Stimulated activated CD4-positive, alpha-beta T cell treated with anti-CD3 and anti-CD28 coated beads, Interleukin-2, amount 100 ng/mL, for 4 hours (primary cell): ENCODE results near the gene LDLRAD4.
A peak's percentile ranks its signal among the peaks of the same experiment; 100 is the strongest.

ENCODE experiments used
- DNase-seq: peaks from one replicate; pipeline ENCODE4 v3.0.0-alpha.2; 2020; ENCODE audit warnings: low read depth

The LDLRAD4 gene

GRCh38 chr18:13514558-13514957 lies 296.0 kb downstream of the LDLRAD4 start:
- DNase-seq: no peak

GRCh38 chr18:13516855-13517254 lies 298.3 kb downstream of the LDLRAD4 start:
- no peak for DNase-seq

GRCh38 chr18:13517369-13517768 lies 298.8 kb downstream of the LDLRAD4 start:
- no peak for DNase-seq

GRCh38 chr18:13518382-13518781 lies 299.8 kb downstream of the LDLRAD4 start:
- no peak for DNase-seq

GRCh38 chr18:13520306-13520705 lies 301.7 kb downstream of the LDLRAD4 start:
- no peak for DNase-seq

- DNase-seq: no peak
These were observed 302.2 kb downstream of the LDLRAD4 start for GRCh38 chr18:13520741-13521140.

GRCh38 chr18:13521418-13521817 lies 302.9 kb downstream of the LDLRAD4 start:
- DNase-seq: no peak

GRCh38 chr18:13522256-13522655 lies 303.7 kb downstream of the LDLRAD4 start:
- DNase-seq: no peak

GRCh38 chr18:13522861-13523660 lies 304.5 kb downstream of the LDLRAD4 start:
- DNase-seq: no peak

GRCh38 chr18:13524054-13524453 lies 305.5 kb downstream of the LDLRAD4 start:
- no peak for DNase-seq

- DNase-seq: no peak
These were observed 306.3 kb downstream of the LDLRAD4 start for GRCh38 chr18:13524811-13525210.

- no peak for DNase-seq
These were observed 306.9 kb downstream of the LDLRAD4 start for GRCh38 chr18:13525381-13526029.

- no peak for DNase-seq
These were observed 308.0 kb downstream of the LDLRAD4 start for GRCh38 chr18:13526519-13526918.

GRCh38 chr18:13527256-13527655 lies 308.7 kb downstream of the LDLRAD4 start:
- no peak for DNase-seq

- no peak for DNase-seq
These were observed 309.2 kb downstream of the LDLRAD4 start for GRCh38 chr18:13527730-13528129.

GRCh38 chr18:13528739-13529392 lies 310.3 kb downstream of the LDLRAD4 start:
- no peak for DNase-seq

- DNase-seq: no peak
These were observed 311.7 kb downstream of the LDLRAD4 start for GRCh38 chr18:13530033-13530878.

- DNase-seq: peak; percentile 11
These were observed 312.4 kb downstream of the LDLRAD4 start for GRCh38 chr18:13530879-13531387.

GRCh38 chr18:13531681-13532325 lies 313.2 kb downstream of the LDLRAD4 start:
- DNase-seq: no peak

- DNase-seq: no peak
These were observed 314.0 kb downstream of the LDLRAD4 start for GRCh38 chr18:13532406-13533075.

- DNase-seq: no peak
These were observed 316.1 kb downstream of the LDLRAD4 start for GRCh38 chr18:13534631-13535030.
